Psoas muscle (tissue), 8 donors: Measurements from ENCODE around the gene SMYD1. TPM values are rescaled to one million over a fixed set of nuclear protein-coding genes. Genes with fewer than 3 reads are reported as not detected.

Experiments used
- ATAC-seq, 4 donors: fragments of 200-7000 bp; cut with Tn5 transposase; one replicate each; pipeline ENCODE4 v1.9.1; 2020; ENCODE audit warnings: moderate library complexity in 3 of 4, mild to moderate bottlenecking in 2 of 4
- DNase-seq, 2 donors: peaks; one replicate each; pipeline ENCODE4 v3.0.0-alpha.2; 2020
- H3K27ac ChIP-seq: fragments of 200-600 bp; one replicate; pipeline ENCODE4 v1.8.0; 2022
- H3K27me3 ChIP-seq, 3 donors: fragments of 200-600 bp in 1 of 3; one replicate each; pipeline versions ENCODE4 v1.6.1 to v1.8.0; 2013 to 2022; ENCODE audit warnings: low read length in 2 of 3, mild to moderate bottlenecking in 2 of 3, moderate library complexity in 1 of 3; ENCODE audit not compliant: insufficient read depth in 3 of 3
- H3K36me3 ChIP-seq, 2 donors: fragments of 200-600 bp in 1 of 2; one replicate each; pipeline versions ENCODE4 v1.6.1 to v1.8.0; 2013 to 2022; ENCODE audit warnings: low read depth in 1 of 2, mild to moderate bottlenecking in 1 of 2, moderate library complexity in 1 of 2; ENCODE audit not compliant: insufficient read depth in 1 of 2
- H3K4me1 ChIP-seq: fragments of 200-600 bp; one replicate; pipeline ENCODE4 v1.8.0; 2022
- H3K4me3 ChIP-seq: fragments of 200-600 bp; one replicate; pipeline ENCODE4 v1.8.0; 2022; ENCODE audit warnings: mild to moderate bottlenecking
- H3K9me3 ChIP-seq: fragments of 200-600 bp; one replicate; pipeline ENCODE4 v1.8.0; 2022
- CTCF ChIP-seq: fragments of 200-600 bp; IDR thresholded peaks from one replicate; pipeline ENCODE4 v1.8.0; 2022; ENCODE audit warnings: antibody characterized with exemption
- WGBS, 3 donors: extraction: QIAGEN DNeasy Blood & Tissue Kit; methylation state at CpG; one replicate each; pipeline versions ENCODE4 v1.1.6 to v1.1.7; 2013; 5-methylcytosine and 5-hydroxymethylcytosine counted together
- intact Hi-C, 2 donors: fragments of 100-400 bp; cut with DNase I; formaldehyde crosslinking; loops; one replicate each; pipeline versions ENCODE4 v1.11.0 to v1.14.2; 2022
- polyA plus RNA-seq, 3 donors: library from polyadenylated mRNA; stranded (reverse); fragments of 200-250 nt; gene quantifications; one replicate each; pipeline ENCODE4 v1.2.3, GENCODE V29; 2013
- total RNA-seq, 4 donors: library from RNA; stranded (reverse); fragmentation: NEBNext Ultra II Directional in 2 of 4; extraction: Animal tissue kit (Norgen Biotek cat#: 25700) in 2 of 4; gene quantifications; one replicate each; pipeline versions ENCODE4 v1.2.1 to v1.2.4, GENCODE V29; 2021 to 2023
- donor health status: healthy with polysubstance abuse.
- donor health status: DM: no; HTN: no; CAD: no; lungs with moderate emphysema.
- donor health status: Bipolar disorder and iron deficiency.
- donor health status: healthy.
- donor health status: DM: yes; HTN: yes; CAD: no.
- donor health status: DM: no; HTN: no; CAD: no.
- donor health status: DM: no; HTN: no; CAD: no.
- donor health status: DM: yes; HTN: yes; CAD: no.

The SMYD1 gene
- total and polyA plus RNA-seq, 7 donors, result 8.0 to 325 (median 143) TPM

GRCh38 chr2:88126772-88127637, 59.4 kb downstream of the SMYD1 start:
- WGBS, 3 donors, result 90 to 93% (median 91%) methylated on average over 3 of the region's 3 CpGs
- TF ChIP-seq CTCF, result no peak
- intact Hi-C loops, result no loop called here
- DNase-seq (no peak), ATAC-seq (no peak)
- Histone ChIP-seq H3K27ac (no peak overlapping the region), H3K27me3 (no peaks in the 10 kb centered on the region), H3K4me3 (no peak overlapping the region), H3K4me1 (no peaks in the 10 kb centered on the region), H3K9me3 (no peaks in the 10 kb centered on the region), H3K36me3 (no peaks in the 10 kb centered on the region)

GRCh38 chr2:88127638-88127887, 59.9 kb downstream of the SMYD1 start:
- intact Hi-C loops, result no loop called here
- no peaks in the 10 kb centered on the region for H3K27me3 ChIP-seq
- WGBS, 3 donors, result 57 to 58% (median 58%) methylated on average over 1 of the region's 1 CpG
- ATAC-seq, result no peak
- H3K4me3 ChIP-seq, result no peak overlapping the region
- DNase-seq, result no peak
- H3K36me3 ChIP-seq, result no peaks in the 10 kb centered on the region
- no peaks in the 10 kb centered on the region for H3K4me1 ChIP-seq
- H3K27ac ChIP-seq, result no peak overlapping the region
- no peak for TF ChIP-seq CTCF
- H3K9me3 ChIP-seq, result no peaks in the 10 kb centered on the region

GRCh38 chr2:88127888-88128653, 60.4 kb downstream of the SMYD1 start, which contains the start of gene FABP1:
FABP1 (minus strand) TSS chr2:88128062; CDS start chr2:88128017, 45 bp downstream.
- 71 to 80% (median 71%) methylated on average over 12 of the region's 12 CpGs for WGBS, 3 donors
- Histone ChIP-seq H3K9me3 (no peaks in the 10 kb centered on the region), H3K27ac (no peak within 1 kb of the TSS), H3K4me3 (no peak within 1 kb of the TSS), H3K27me3 (no peaks in the 10 kb centered on the region), H3K4me1 (no peaks in the 10 kb centered on the region), H3K36me3 (no peaks in the 10 kb centered on the region)
- no peak for DNase-seq
- intact Hi-C loops, result no loop called here
- no peak for TF ChIP-seq CTCF
- no peak for ATAC-seq

GRCh38 chr2:88128654-88129312, 61.2 kb downstream of the SMYD1 start:
- Histone ChIP-seq H3K4me3 (no peak overlapping the region), H3K9me3 (no peaks in the 10 kb centered on the region), H3K4me1 (no peaks in the 10 kb centered on the region), H3K36me3 (no peaks in the 10 kb centered on the region), H3K27ac (no peak overlapping the region), H3K27me3 (no peaks in the 10 kb centered on the region)
- no peak for DNase-seq
- WGBS, 3 donors, result 93 to 99% (median 95%) methylated on average over 7 of the region's 7 CpGs
- TF ChIP-seq CTCF, result no peak
- intact Hi-C loops, result no loop called here
- ATAC-seq, result no peak
